HG03066 (cell line): ENCODE data around the gene PRRC2B.
"Not testable (repeated sequence)": the region's sequence is repeated elsewhere in the genome, so short reads cannot be mapped to it uniquely, and the experiment has no call there.

Experiments
- ATAC-seq: cut with Tn5 transposase; IDR thresholded peaks from one replicate; pipeline ENCODE4 v1.9.1; 2021; ENCODE audit warnings: low read depth; ENCODE audit not compliant: unreplicated experiment

The PRRC2B gene

DNA sequence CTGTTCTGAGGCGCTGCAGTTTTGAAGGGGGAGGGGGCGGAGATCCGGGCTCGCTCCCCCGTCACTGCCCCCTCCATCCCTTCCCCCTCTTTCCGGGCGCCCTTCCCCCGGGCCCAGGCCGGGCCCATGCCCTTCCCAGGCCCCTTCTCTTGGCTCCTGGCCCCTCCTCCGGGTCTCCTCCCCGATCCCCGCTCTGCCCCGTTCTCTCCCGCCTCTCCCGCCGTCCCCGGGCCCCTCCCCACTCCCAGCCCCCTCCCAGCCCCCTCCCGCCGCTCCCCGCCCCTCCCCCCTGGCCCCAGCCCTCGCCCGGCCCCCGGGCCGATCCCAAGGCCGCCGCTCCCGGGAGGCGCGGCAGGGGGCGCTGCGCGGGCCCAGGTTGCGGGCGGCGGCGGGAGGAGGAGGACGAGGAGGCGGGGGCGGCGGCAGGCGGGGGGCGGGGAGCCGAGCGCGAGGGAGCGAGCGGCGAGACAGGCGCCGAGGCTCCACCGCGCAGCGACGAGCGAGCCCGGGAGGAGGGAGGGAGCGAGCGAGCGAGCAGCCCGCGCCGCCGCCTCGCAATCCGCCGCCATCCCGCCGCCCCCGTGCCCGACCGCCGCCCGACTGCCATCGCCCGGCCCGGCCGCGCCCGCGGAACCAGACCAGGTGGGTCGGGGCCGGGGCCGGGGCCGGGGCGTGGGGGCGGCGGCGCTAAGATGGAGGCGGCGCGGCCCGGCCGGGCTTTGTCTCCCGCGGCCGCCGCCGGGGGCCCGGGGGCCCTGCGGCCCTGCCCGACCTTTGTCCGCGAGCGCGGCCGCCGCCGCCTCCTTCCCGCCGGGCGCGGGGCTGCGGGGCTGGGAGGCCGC, at the start of gene PRRC2B:
Gene PRRC2B (plus strand): TSS at position 465 of the 842 bp plus-strand sequence. CDS start 36,059 bp downstream, outside the sequence.
- no peak for ATAC-seq

DNA sequence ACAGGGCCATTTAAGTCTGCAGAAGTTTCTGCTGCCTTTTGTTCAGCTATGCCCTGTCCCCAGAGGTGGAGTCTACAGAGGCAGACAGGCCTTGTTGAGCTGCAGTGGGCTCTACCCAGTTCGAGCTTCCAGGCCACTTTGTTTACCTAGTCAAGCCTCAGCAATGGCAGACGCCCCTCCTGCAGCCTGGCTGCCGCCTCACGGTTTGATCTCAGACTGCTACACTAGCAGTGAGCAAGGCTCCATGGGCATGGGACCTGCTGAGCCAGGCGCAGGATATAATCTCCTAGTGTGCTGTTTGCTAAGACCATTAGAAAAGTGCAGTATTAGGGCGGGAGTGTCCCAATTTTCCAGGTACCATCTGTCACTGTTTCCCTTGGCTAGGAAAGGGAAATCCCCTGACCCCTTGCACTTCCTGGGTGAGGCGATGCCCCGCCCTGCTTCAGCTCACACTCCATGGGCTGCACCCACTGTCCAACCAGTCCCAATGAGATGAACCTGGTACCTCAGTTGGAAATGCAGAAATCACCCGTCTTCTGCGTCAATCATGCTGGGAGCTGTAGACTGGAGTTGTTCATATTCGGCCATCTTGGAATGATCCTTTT, 48.9 kb upstream of the PRRC2B start:
- ATAC-seq: not testable (repeated sequence)

DNA sequence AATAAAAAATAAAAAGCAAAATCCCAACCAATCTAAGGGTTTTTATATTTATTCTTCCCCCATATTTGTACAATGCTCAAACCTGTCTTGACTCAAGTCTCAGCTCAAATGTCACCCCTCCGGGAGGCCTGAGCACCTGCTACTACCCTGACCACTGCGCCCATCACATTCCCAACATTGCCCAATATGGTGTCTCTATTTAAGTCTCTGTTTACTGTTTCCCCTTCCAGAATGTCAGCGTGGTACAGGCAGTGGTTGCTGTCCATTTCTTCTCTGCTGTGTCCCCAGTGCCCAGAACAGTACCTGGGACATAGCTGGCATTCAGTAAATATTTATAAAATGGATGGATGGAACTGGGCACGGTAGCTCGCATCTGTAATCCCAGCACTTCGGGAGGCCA, 47.3 kb upstream of the PRRC2B start:
- ATAC-seq: no peak

DNA sequence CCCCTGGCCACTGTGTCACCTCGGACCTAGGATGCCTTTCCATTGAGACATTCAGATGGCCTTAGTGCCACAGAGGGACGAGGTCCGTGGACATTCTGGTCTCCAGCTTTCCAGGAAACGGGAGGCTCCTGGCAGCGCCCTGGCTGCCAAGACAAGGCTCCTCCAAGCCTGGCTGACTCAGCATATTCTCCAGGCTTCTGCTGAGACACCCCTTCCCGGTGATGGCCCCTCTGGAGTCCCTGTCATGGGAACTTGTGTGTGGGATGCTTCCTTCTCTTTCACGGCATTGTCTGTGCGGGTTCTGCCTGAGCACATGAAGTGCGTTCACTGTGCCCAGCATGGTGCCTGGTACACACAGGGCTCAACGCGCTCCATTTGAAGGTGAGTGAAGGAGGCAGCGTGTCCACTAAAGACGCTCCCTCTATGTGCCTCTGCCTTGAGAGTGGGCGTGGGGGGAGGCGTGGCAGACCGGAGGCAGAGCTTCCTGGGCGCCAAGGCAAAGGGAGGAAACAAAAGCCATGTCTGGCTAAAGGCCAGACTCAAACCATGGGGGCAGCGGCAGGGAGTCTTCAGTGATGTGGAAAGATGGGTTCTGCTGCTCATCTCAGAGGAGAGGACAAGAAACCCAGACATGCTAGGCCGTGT, 46.4 kb upstream of the PRRC2B start:
- ATAC-seq: no peak

DNA sequence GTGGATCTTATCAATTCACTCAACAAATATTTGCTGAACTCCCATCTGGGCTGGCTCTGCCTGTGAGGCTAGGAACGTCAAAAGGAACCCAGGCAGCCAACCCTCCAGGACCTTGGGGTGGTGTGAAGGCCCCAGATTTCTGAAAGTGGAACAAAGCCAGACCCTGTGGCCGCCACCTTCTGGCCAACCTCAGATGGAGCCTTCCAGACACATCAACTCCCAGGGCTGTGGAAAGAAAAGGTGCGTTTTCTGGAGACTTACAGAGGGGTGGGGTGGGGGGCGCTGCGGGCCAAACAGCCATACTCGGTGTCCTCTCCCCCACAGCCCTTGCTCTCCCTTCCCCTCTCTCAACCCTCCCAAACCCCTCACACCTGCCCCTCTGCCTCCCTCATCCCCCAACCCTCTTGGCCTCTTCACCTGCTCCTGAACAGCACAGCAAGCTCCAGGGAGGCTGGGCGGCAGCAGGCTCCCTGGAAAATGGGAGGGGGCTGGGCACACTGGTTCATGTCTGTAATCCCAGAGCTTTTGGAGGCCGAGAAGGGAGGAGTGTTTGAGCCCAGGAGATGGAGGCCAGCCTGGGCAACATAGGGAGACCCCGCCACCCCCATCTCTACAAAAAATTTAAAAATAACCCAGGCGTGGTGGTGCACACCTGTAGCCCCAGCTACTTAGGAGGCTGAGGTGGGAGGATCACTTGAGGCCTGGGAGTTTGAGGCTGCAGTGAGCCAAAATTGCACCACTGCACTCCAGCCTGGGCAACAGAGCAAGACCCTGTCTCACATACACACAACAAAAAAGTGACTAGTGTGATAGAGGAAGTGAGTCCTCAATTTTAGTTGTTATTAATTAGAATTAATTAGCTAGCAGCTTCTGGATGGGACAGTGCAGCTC, 45.0 kb upstream of the PRRC2B start:
- ATAC-seq: no peak

DNA sequence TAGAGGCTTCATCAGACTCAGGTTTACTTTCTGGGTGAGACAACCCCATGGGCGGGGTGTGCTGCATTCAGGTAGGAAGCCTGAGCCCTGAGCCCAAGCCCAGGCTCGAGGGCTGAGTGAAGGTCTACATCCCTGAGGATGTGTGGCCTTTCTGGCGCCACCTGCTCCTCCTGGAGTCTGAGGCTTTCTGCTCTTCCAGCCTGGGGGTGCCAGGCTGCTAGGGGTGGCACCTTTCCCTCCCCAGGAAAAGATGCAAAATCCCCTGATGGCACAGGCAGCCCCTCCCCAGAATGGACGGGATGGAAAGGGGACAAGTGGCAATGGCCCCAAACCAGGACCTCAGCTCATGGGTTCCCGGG, 44.4 kb upstream of the PRRC2B start:
- ATAC-seq: no peak

DNA sequence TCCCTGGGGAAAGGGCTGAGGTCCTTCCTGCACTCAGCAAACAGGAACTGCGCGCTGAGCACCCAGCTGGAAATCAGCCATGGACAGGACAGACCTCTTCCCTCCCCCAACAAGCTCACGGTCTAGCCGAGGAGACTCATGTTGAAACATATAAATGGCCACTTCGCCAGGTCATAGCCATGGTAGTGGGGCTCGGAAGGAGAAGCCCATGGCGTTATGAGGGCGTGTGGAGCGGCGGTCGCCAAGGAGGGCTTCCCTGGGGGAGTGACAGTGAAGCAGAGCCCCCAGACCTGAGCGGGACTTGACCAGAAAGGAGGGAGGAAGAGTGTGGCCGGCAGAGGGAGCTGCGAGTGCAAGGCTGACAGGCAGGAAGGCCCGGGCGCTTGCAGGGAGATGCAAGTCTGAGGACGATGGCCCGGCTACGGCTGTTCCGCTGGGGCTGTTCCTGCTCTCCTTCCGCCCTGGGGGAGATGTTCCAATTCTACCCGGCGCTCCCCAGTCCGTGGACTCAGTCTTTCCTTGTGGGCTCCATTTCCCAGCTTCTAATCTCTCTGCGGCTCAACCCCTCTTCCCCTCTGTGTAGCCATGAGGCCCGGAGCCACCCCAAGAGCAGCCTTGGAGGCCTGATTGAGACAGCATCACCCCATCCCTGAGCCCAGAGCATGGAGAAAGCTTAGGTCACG, 43.9 kb upstream of the PRRC2B start:
- no peak for ATAC-seq

DNA sequence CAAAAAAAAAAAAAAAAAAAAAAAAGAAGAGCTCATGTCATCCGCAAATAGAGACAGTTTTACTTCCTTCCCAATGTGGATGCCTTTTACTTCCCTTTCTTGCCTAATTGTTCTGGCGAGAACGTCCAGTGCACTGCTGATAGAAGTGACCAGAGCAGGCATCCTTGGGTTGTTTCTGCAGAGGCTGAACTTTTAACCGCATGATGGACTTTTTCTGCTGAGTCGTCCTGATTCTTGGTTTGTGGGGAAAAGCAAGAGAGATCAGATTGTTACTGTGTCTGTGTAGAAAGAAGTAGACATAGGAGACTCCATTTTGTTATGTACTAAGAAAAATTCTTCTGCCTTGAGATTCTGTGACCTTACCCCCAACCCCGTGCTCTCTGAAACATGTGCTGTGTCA, 37.4 kb upstream of the PRRC2B start:
- not testable (repeated sequence) for ATAC-seq

DNA sequence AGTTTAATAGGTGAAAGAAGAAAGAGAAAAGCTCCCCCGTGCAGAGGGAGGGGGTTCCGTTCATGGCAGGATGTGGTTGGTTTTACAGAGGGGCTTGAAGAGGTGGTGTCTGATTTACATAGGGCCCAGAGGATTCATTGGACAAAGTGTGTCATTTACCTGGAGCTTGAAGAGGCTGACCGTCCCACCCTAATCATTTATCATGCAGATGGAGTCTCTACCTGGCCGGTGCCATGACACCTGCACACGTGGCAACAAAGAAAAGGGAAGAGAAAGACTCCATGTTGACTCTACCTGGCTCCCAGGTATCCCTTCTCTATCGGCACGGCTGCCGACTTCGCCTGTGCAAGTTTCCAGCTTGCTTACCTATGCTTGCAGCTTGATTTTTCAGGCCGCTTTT, 35.3 kb upstream of the PRRC2B start:
- no peak for ATAC-seq

DNA sequence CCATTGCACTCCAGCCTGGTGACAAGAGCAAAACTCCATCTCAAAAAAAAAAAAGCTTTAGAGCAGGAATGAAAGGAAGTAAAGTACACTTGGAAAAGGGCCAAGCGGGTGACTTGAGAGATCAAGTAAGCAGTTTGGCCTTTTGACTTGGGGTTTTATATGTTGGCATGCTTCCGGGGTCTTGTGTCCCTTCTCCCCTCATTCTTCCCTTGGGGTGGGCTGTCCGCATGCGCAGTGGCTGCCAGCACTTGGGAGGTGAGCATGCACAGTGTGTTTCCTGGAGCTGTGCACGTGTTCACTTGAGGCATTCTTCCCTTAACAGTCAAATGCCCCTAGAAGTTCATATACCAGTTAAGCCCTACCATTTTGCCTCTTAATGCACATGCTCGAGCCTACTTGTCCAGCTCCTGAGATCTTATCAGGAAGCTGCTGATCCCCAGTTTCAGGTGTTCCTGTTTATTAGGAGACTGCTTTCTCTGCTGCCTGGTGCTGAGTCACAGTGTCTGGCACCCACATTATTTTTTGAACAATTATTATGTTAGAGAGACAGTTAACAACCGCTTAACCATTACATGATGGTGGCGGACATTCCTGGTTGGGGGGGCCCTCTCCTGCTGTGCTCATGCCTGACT, 32.6 kb upstream of the PRRC2B start:
- no peak for ATAC-seq

DNA sequence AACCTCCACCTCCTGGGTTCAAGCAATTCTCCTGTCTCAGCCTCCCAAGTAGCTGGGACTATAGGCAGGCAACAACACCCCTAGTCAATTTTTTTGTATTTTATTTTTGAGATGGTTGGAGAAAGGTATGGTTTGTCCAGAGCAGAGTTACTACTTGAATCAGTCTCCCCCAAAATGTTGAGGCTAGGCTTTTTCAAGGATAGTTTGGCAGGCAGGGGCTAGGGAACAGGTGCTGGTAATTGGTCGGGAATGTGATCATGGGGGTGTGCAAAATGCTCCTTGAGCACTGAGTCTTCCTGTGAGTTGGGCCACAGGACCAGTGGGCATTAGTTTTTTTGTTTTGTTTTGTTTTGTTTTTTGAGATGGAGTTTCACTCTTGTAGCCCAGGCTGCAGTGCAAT, 28.3 kb upstream of the PRRC2B start:
- ATAC-seq: no peak

DNA sequence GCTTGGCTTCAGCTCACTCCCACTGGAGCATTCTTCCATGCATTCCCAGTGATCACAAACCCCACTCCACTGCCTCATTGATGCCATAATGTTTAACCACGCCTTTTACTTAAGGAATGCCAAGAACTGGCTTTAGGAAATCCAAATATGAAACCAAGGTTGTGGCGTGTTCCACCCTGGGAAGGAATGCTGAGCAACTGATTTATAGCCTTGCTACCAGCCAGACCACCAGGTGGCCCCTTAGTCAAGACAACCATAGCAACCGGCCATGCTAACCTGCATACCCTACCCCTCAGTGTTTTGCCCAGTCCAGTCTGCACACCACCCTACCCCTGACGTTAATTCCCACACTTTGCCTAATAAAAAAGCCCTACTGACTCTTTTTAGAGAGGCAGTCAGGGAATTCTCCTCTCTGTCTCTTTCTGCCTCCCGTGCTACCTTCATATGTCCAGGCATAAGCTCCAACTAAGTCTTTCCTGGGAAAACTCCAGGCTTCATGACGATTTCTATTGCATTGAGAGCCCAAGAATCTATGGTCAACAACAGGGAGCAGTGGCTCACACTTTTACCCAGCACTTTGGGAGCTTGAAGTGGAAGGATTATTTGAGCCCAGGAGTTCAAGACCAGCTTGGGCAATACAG, 27.0 kb upstream of the PRRC2B start:
- no peak for ATAC-seq

DNA sequence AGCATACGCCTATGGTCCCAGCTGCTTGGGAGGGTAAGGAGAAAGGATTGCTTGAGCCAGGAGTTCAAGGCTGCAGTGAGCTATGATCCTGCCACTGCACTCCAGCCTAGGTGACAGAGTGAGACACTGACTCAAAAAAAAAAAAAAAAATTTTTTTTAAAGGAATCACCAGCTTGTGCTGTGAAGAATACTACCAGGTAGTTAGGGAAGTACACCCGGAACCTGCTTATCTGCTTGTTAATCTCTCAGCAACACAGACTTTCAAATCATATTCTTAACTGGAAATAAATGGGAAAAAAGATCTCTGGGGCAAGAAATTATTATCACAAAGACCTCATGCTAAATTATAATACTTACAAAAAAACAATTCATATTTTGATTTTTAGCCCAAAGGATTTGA, 26.4 kb upstream of the PRRC2B start:
- no peak for ATAC-seq

DNA sequence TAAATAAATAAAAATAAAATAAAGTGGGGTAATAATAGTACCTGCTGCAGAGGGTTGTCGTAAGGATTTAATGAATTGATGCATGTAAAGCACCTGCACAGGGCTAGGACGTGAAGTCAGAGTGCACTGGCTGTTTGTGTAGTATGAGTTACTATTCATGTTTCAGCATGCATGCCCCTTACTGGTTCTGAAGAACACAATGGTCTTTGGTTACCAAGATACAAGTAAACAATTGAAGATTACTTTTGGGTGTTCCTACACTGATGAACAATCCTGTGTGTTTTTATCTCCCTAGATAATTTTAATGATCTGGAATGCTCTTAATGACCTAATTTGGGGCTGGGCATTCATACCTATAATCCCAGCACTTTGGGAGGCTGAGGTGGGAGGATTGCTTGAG, 23.2 kb upstream of the PRRC2B start:
- no peak for ATAC-seq

DNA sequence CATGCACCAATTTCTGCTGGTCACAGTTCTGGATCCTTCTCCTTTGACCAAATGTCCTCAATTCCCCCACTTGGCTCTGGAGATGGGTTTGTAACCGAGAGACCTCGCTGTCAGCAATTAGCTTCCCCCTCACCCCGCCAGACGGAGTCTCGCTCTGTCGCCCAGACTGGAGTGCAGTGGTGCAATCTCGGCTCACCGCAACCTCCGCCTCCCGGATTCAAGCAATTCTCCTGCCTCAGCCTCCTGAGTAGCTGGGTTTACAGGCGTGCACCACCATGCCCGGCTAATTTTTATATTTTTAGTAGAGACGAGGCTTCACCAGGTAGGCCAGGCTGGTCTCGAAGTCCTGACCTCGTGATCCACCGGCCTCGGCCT, 21.3 kb upstream of the PRRC2B start:
- not testable (repeated sequence) for ATAC-seq

DNA sequence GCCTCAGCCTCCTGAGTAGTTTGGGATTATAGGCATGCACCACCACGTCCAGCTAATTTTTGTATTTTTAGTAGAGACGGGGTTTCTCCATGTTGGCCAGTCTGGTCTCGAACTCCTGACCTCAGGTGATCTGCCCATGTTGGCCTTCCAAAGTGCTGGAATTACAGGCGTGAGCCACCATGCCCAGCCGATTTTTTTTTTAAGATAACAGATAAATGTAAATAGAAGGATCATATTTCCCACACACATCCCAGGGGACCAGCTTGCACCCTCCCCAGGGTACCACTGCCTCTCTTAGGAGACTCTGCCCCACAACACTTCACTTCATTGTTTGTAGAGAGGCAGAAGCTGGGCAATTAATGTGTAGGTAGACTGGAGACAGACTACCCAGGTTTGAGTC, 19.2 kb upstream of the PRRC2B start:
- not testable (repeated sequence) for ATAC-seq

DNA sequence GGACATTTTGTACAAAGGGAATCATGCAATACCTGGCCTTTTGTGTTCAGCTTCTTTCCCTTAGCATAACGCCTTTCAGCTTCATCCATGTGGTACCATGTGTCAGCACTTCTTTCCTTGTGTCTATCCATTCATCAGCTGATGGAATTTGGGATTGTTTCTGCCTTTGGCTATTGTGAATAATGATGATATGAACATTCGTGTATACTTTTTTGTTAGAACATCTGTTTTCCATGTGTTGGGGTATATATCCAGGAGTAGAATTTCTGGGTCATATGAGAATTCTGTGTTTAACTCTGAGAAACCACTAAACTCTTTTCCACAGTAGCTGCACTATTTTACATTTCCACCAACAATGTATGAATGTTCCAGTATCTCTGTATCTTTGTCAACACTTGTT, 14.8 kb upstream of the PRRC2B start:
- no peak for ATAC-seq

DNA sequence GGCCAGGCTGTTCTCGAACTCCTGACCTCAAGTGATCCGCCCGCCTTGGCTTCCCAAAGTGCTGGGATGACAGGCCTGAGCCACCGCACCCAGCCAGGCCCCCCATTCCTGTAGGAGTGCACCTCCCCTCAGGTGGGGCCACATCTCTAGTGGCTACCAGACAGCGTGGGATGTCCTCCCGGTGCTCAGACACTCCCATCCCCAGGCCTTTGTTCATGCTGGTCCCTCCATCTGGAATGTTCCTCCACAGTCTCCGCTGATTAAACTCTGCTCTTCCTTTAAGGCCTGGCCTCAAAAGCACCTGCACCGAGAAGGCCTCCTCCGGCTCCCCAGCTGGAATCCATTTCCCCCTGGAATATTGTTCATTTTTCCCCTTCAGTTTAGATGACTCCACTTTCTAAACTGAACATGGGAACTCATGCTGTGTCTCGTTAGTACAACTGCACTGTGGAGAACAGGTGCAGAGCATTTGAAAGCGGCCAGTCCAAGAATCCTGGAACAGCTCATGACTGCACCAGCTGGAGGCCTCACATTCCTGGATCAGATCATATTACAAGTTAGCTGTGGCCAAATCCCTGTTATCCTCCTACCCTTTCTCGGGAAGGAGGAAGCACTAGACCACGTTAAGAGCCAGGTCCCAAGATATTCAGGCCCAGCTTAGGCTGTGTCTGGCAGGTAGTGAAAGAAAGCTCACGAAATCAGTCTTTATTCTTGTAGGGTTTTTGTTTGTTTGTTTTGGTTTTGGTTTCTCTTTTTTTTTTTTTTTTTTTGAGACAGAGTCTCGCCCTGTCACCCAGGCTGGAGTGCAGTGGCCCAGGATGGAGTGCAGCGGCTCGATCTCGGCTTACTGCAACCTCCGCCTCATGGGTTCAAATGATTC, 10.8 kb upstream of the PRRC2B start:
- ATAC-seq: no peak
